Keratinocyte (primary cell): Measurements from ENCODE around the gene SUFU. TPM values are rescaled to one million over a fixed set of nuclear protein-coding genes. Genes with fewer than 3 reads are reported as not detected.

Experiments used
- DNase-seq: peaks from one replicate; pipeline ENCODE4 v3.0.0-alpha.2; 2011; ENCODE audit warnings: low read depth, missing footprints, low spot score
- FAIRE-seq: peaks from 2 replicates; lab custom pipeline; 2011; peaks lifted over from hg19 to GRCh38; lab: Jason Lieb, UNC
- H2AFZ ChIP-seq: 2 replicates; pipeline ENCODE4 v1.6.0; 2012; ENCODE audit warnings: low read length, control low read depth, inconsistent platforms; ENCODE audit not compliant: control insufficient read depth
- H3K27ac ChIP-seq: 2 replicates; pipeline ENCODE4 v1.5.1; 2011; ENCODE audit warnings: low read length; ENCODE audit not compliant: control insufficient read depth, insufficient read depth
- H3K27me3 ChIP-seq: 3 replicates; pipeline ENCODE4 v1.6.0; 2011; ENCODE audit warnings: low read length; ENCODE audit not compliant: control insufficient read depth, insufficient read depth; ENCODE audit errors: extremely low read depth
- H3K36me3 ChIP-seq, 2 experiments: 2 replicates in 1 of 2; 3 replicates in 1 of 2; pipeline ENCODE4 v1.5.1; 2011; ENCODE audit warnings: low read length in 2 of 2, mild to moderate bottlenecking in 1 of 2; ENCODE audit not compliant: control insufficient read depth in 2 of 2, insufficient read depth in 2 of 2; ENCODE audit errors: extremely low read depth in 1 of 2
- H3K4me1 ChIP-seq: 3 replicates; pipeline ENCODE4 v1.5.1; 2011; ENCODE audit warnings: low read length; ENCODE audit not compliant: control insufficient read depth, insufficient read depth; ENCODE audit errors: extremely low read depth
- H3K4me2 ChIP-seq: 3 replicates; pipeline ENCODE4 v1.6.0; 2011; ENCODE audit warnings: low read depth, low read length; ENCODE audit not compliant: control insufficient read depth, insufficient read depth; ENCODE audit errors: extremely low read depth
- H3K4me3 ChIP-seq, 3 experiments: fragments of 200-600 bp in 1 of 3; sonication (generic) in 1 of 3; 2 replicates in 2 of 3; 3 replicates in 1 of 3; pipeline ENCODE4 v1.5.1; 2011 to 2016; ENCODE audit warnings: low read length in 3 of 3, mild to moderate bottlenecking in 3 of 3, control low read depth in 2 of 3, inconsistent platforms in 1 of 3, low read depth in 1 of 3, mixed read lengths in 1 of 3, mixed run types in 1 of 3, moderate library complexity in 1 of 3; ENCODE audit not compliant: control insufficient read depth in 2 of 3, insufficient read depth in 2 of 3; ENCODE audit errors: extremely low read depth in 1 of 3
- H3K79me2 ChIP-seq: 2 replicates; pipeline ENCODE4 v1.6.0; 2012; ENCODE audit warnings: low read length; ENCODE audit not compliant: control insufficient read depth, insufficient read depth
- H3K9ac ChIP-seq: 3 replicates; pipeline ENCODE4 v1.6.0; 2011; ENCODE audit warnings: low read length; ENCODE audit not compliant: control insufficient read depth, insufficient read depth; ENCODE audit errors: extremely low read depth
- H3K9me1 ChIP-seq: 3 replicates; pipeline ENCODE4 v1.6.0; 2011; ENCODE audit warnings: low read length; ENCODE audit not compliant: control insufficient read depth, insufficient read depth; ENCODE audit errors: extremely low read depth
- H3K9me3 ChIP-seq: 2 replicates; pipeline ENCODE4 v1.5.1; 2012; ENCODE audit warnings: low read depth, low read length; ENCODE audit not compliant: control insufficient read depth
- H4K20me1 ChIP-seq: 3 replicates; pipeline ENCODE4 v1.6.0; 2011; ENCODE audit warnings: low read length; ENCODE audit not compliant: control insufficient read depth, insufficient read depth; ENCODE audit errors: extremely low read depth
- CTCF ChIP-seq, 3 experiments: IDR thresholded peaks in 1 of 3; conservative IDR thresholded peaks in 1 of 3; optimal IDR thresholded peaks in 1 of 3; 2 replicates in 2 of 3; 3 replicates in 1 of 3; pipeline versions ENCODE3 to v1.5.1; 2011; ENCODE audit warnings: low read length in 3 of 3, mild to moderate bottlenecking in 3 of 3, moderate library complexity in 2 of 3, control low read depth in 1 of 3, inconsistent platforms in 1 of 3; ENCODE audit not compliant: insufficient read depth in 2 of 3; ENCODE audit errors: extremely low read depth in 1 of 3
- EZH2 ChIP-seq: IDR thresholded peaks from one replicate; pipeline ENCODE4 v1.6.1; 2012; ENCODE audit warnings: inconsistent platforms, mild to moderate bottlenecking, low read length, moderate library complexity
- dilution Hi-C: fragments of 300-500 bp; cut with MboI; formaldehyde crosslinking; loops from one replicate; pipeline ENCODE4 v1.7.0; 2020; ENCODE audit warnings: low sequenced_read_pairs; ENCODE audit not compliant: extremely low pct_ligation_motif_present
- polyA plus RNA-seq, 5 experiments: library from polyadenylated mRNA; depleted of rRNA in 3 of 5; stranded (reverse) in 3 of 5; stranded (forward) in 1 of 5; unstranded in 1 of 5; fragments of >200 nt; gene quantifications; 1 replicate in 1 of 5; 2 replicates in 3 of 5; 3 replicates in 1 of 5; pipeline versions ENCODE4 v1.2.1 to v1.2.3, GENCODE V29; 2011 to 2012; ENCODE audit warnings: missing spikeins in 2 of 5, low read depth in 1 of 5, low replicate concordance in 1 of 5

Gene SUFU
- polyA plus RNA-seq, 1 donor (not counting 4 experiments of a cell fraction or from before 2014, with no cell fraction given): 3.7 TPM

GRCh38 chr10:102630663-102631062, 126.9 kb downstream of the SUFU start:
- H3K27ac ChIP-seq: no peak overlapping the region
- H3K4me3 ChIP-seq: no peak overlapping the region
- dilution Hi-C loops: no loop called here
- no peaks in the 10 kb centered on the region for H4K20me1 ChIP-seq
- no peak for DNase-seq
- no peaks in the 10 kb centered on the region for H3K9me3 ChIP-seq
- H3K36me3 ChIP-seq: peaks cover 0 to 1% of the 10 kb centered on the region in 2 experiments
- H3K4me2 ChIP-seq: no peak overlapping the region
- H2AFZ ChIP-seq: no peak overlapping the region
- peaks cover 65% of the 10 kb centered on the region for H3K4me1 ChIP-seq
- no peaks in the 10 kb centered on the region for H3K27me3 ChIP-seq
- no peak for FAIRE-seq
- TF ChIP-seq CTCF (optimal IDR thresholded peaks at IDR 0.05 in 1 of 3, IDR thresholded peaks at IDR 0.05 in 1 of 3, conservative IDR thresholded peaks at IDR 0.05 in 1 of 3; ENCODE audit: extremely low read depth in 1 of 3, insufficient read depth in 2 of 3, low read length in 3 of 3): no peak
- TF ChIP-seq EZH2: no peak
- H3K79me2 ChIP-seq: no peaks in the 10 kb centered on the region
- no peak overlapping the region for H3K9ac ChIP-seq
- peaks cover 2% of the 10 kb centered on the region for H3K9me1 ChIP-seq

GRCh38 chr10:102631525-102632393, 128.0 kb downstream of the SUFU start:
- dilution Hi-C loops: no loop called here
- H3K27ac ChIP-seq: no peak overlapping the region
- no peak overlapping the region for H3K9ac ChIP-seq

More at GRCh38 chr10:102631525-102632393, 128.0 kb downstream of the SUFU start:
- H2AFZ ChIP-seq: no peak overlapping the region
- TF ChIP-seq EZH2 (no peak), CTCF (optimal IDR thresholded peaks at IDR 0.05 in 1 of 3, IDR thresholded peaks at IDR 0.05 in 1 of 3, conservative IDR thresholded peaks at IDR 0.05 in 1 of 3; ENCODE audit: extremely low read depth in 1 of 3, insufficient read depth in 2 of 3, low read length in 3 of 3) (no peak)
- no peaks in the 10 kb centered on the region for H4K20me1 ChIP-seq
- peaks cover 0 to 1% of the 10 kb centered on the region in 2 experiments for H3K36me3 ChIP-seq
- no peaks in the 10 kb centered on the region for H3K9me3 ChIP-seq
- FAIRE-seq (no peak), DNase-seq (no peak)
- peaks cover 65% of the 10 kb centered on the region for H3K4me1 ChIP-seq
- H3K79me2 ChIP-seq: no peaks in the 10 kb centered on the region
- H3K27me3 ChIP-seq: no peaks in the 10 kb centered on the region
- H3K4me2 ChIP-seq: no peak overlapping the region
- H3K4me3 ChIP-seq: no peak overlapping the region
- H3K9me1 ChIP-seq: peaks cover 2% of the 10 kb centered on the region
